Measurements from ENCODE around the gene GALNT18.

The GALNT18 gene

DNA sequence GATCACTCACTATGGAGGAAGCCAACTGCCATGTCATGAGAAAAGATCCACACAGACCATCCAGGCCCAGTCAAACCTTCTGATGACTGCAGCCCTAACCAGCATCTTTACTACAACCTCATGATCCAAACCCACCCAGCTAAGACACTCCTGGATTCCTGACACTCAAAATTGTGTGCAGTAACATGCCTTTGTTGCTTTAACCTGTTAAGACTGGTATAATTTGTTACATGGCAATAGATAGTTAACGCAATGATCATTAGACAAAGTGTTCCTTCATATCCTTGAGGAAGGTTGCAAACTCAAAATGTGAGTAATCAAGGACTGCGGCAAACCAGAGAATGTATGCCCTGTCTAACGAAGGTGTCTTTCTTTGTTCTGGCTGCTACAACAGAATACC is 221.7 kb downstream of the GALNT18 start:
- H3K27me3 ChIP-seq (ENCODE audit: low read length), result no peaks in the 10 kb centered on the region
- no peaks in the 10 kb centered on the region for H3K36me3 ChIP-seq (ENCODE audit: low read length)
- no peak overlapping the region for H3K4me2 ChIP-seq (ENCODE audit: low read depth, low read length, poor library complexity, severe bottlenecking)
- no peak overlapping the region for H3K9ac ChIP-seq (ENCODE audit: low read length)
- no peak overlapping the region for H2AFZ ChIP-seq (ENCODE audit: low read depth, low read length, severe bottlenecking)
- H3K9me3 ChIP-seq (ENCODE audit: insufficient read depth, low read length), result no peaks in the 10 kb centered on the region
- H4K20me1 ChIP-seq (ENCODE audit: low read depth, low read length), result no peaks in the 10 kb centered on the region
- H3K9me2 ChIP-seq (replicated peaks; ENCODE audit: insufficient read depth, low read length), result no peaks in the 10 kb centered on the region
- H3K4me3 ChIP-seq (ENCODE audit: insufficient read depth, low read length, poor library complexity, severe bottlenecking), result no peak overlapping the region
- TF ChIP-seq EZH2phosphoT487 (conservative IDR thresholded peaks at IDR 0.05; ENCODE audit: low read length), result no peak
- TF ChIP-seq, protein P1, sequence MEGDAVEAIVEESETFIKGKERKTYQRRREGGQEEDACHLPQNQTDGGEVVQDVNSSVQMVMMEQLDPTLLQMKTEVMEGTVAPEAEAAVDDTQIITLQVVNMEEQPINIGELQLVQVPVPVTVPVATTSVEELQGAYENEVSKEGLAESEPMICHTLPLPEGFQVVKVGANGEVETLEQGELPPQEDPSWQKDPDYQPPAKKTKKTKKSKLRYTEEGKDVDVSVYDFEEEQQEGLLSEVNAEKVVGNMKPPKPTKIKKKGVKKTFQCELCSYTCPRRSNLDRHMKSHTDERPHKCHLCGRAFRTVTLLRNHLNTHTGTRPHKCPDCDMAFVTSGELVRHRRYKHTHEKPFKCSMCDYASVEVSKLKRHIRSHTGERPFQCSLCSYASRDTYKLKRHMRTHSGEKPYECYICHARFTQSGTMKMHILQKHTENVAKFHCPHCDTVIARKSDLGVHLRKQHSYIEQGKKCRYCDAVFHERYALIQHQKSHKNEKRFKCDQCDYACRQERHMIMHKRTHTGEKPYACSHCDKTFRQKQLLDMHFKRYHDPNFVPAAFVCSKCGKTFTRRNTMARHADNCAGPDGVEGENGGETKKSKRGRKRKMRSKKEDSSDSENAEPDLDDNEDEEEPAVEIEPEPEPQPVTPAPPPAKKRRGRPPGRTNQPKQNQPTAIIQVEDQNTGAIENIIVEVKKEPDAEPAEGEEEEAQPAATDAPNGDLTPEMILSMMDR (IDR thresholded peaks at IDR 0.05; ENCODE audit: insufficient read depth, low read length, poor library complexity, severe bottlenecking), result no peak
- H3K79me2 ChIP-seq (ENCODE audit: insufficient read depth, low read length), result no peaks in the 10 kb centered on the region
- no peaks in the 10 kb centered on the region for H3F3A ChIP-seq (ENCODE audit: insufficient read depth)
- no peak overlapping the region for H3K27ac ChIP-seq (ENCODE audit: low read depth, low read length)

DNA sequence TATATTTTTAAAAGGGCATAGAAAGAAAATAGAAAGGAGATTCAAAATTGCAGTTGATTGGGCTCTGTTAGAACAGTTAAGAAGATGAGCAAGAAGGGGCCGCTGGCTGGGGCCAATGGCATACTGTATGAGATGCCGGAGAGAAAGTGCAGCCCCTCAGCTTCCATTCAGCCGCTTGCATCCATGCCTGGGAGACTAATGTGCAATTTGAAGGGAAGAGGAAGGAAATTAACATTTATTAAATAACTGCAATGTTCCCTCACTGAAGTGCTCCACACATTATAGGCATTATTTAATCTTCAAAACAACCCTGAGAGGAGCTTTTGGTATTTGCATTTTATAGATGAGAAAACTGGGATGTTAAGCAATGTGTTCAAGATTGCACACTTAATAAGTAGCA is 224.0 kb downstream of the GALNT18 start:
- Histone ChIP-seq H3K27me3 (ENCODE audit: low read length) (no peaks in the 10 kb centered on the region), H2AFZ (ENCODE audit: low read depth, low read length, severe bottlenecking) (no peak overlapping the region), H3K4me2 (ENCODE audit: low read depth, low read length, poor library complexity, severe bottlenecking) (no peak overlapping the region), H3K36me3 (ENCODE audit: low read length) (no peaks in the 10 kb centered on the region), H3K4me3 (ENCODE audit: insufficient read depth, low read length, poor library complexity, severe bottlenecking) (no peak overlapping the region), H3K9ac (ENCODE audit: low read length) (no peak overlapping the region), H3K27ac (ENCODE audit: low read depth, low read length) (no peak overlapping the region), H3K9me3 (ENCODE audit: insufficient read depth, low read length) (no peaks in the 10 kb centered on the region), H4K20me1 (ENCODE audit: low read depth, low read length) (no peaks in the 10 kb centered on the region), H3F3A (ENCODE audit: insufficient read depth) (no peaks in the 10 kb centered on the region), H3K9me2 (replicated peaks; ENCODE audit: insufficient read depth, low read length) (no peaks in the 10 kb centered on the region), H3K79me2 (ENCODE audit: insufficient read depth, low read length) (no peaks in the 10 kb centered on the region)
- no peak for TF ChIP-seq EZH2phosphoT487 (conservative IDR thresholded peaks at IDR 0.05; ENCODE audit: low read length)
- TF ChIP-seq, protein P1 (IDR thresholded peaks at IDR 0.05; ENCODE audit: insufficient read depth, low read length, poor library complexity, severe bottlenecking), result no peak

DNA sequence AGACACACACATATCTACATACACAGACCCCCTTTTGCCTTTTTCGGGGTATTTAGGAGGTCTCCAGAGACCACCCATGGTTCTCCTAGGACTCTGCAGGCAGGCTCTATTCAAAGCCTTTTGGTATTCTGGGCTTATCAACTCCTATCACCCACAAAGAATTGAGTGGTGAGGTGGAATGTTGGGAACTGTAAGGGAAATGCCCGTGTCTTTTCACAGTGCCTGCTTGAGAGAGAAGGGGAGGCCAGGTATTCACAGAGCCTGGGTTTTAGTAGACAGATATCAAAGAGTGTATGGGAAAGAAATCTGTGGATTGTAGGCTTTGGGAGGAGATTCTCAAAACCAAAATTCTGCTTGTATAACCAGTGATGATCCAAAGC is 224.8 kb downstream of the GALNT18 start:
- Histone ChIP-seq H4K20me1 (ENCODE audit: low read depth, low read length) (no peaks in the 10 kb centered on the region), H3F3A (ENCODE audit: insufficient read depth) (no peaks in the 10 kb centered on the region), H3K9me2 (replicated peaks; ENCODE audit: insufficient read depth, low read length) (no peaks in the 10 kb centered on the region), H3K9me3 (ENCODE audit: insufficient read depth, low read length) (no peaks in the 10 kb centered on the region), H3K79me2 (ENCODE audit: insufficient read depth, low read length) (no peaks in the 10 kb centered on the region), H3K9ac (ENCODE audit: low read length) (no peak overlapping the region), H3K4me3 (ENCODE audit: insufficient read depth, low read length, poor library complexity, severe bottlenecking) (no peak overlapping the region), H3K36me3 (ENCODE audit: low read length) (no peaks in the 10 kb centered on the region), H3K27ac (ENCODE audit: low read depth, low read length) (no peak overlapping the region), H2AFZ (ENCODE audit: low read depth, low read length, severe bottlenecking) (no peak overlapping the region), H3K4me2 (ENCODE audit: low read depth, low read length, poor library complexity, severe bottlenecking) (no peak overlapping the region), H3K27me3 (ENCODE audit: low read length) (no peaks in the 10 kb centered on the region)
- TF ChIP-seq, protein P1 (IDR thresholded peaks at IDR 0.05; ENCODE audit: insufficient read depth, low read length, poor library complexity, severe bottlenecking), result no peak
- no peak for TF ChIP-seq EZH2phosphoT487 (conservative IDR thresholded peaks at IDR 0.05; ENCODE audit: low read length)

Measured in SU-DHL-6 (cell line).